Measurements from ENCODE around the gene TM2D3. TPM values are rescaled to one million over a fixed set of nuclear protein-coding genes. Genes with fewer than 3 reads are reported as not detected.

Gene TM2D3
- total RNA-seq, 1 donor from 2014 or later: 39.0 TPM

- intact Hi-C loops (cut with DNase I): no loop called here
- TF ChIP-seq CTCF (IDR thresholded peaks at IDR 0.05) (no peak), POLR2A (IDR thresholded peaks at IDR 0.05) (no peak), POLR2AphosphoS5 (IDR thresholded peaks at IDR 0.05; ENCODE audit: insufficient read depth in 1 of 2, low read depth in 1 of 2) (no peak)
- Histone ChIP-seq H3K4me1 (peaks cover 21% of the 10 kb centered on the region), H3K27ac (no peak overlapping the region), H3K27me3 (no peaks in the 10 kb centered on the region), H3K4me3 (no peak overlapping the region), H3K9me3 (no peaks in the 10 kb centered on the region), H3K36me3 (no peaks in the 10 kb centered on the region)
- DNase-seq (ENCODE audit: extremely low spot score in 2 of 2): no peak
Observed at GRCh38 chr15:101612676-101613075, 39.5 kb downstream of the TM2D3 start.

GRCh38 chr15:101611580-101612299 is 40.4 kb downstream of the TM2D3 start:
- H3K4me1 ChIP-seq: peaks cover 21% of the 10 kb centered on the region
- no peaks in the 10 kb centered on the region for H3K36me3 ChIP-seq
- TF ChIP-seq POLR2A (IDR thresholded peaks at IDR 0.05) (no peak), POLR2AphosphoS5 (IDR thresholded peaks at IDR 0.05; ENCODE audit: insufficient read depth in 1 of 2, low read depth in 1 of 2) (no peak), CTCF (IDR thresholded peaks at IDR 0.05) (no peak)
- no peak overlapping the region for H3K4me3 ChIP-seq
- no peaks in the 10 kb centered on the region for H3K9me3 ChIP-seq
- no peak overlapping the region for H3K27ac ChIP-seq
- H3K27me3 ChIP-seq: no peaks in the 10 kb centered on the region
- intact Hi-C loops (cut with DNase I): no loop called here
- no peak for DNase-seq (ENCODE audit: extremely low spot score in 2 of 2)

- Histone ChIP-seq H3K4me3 (no peak overlapping the region), H3K9me3 (no peaks in the 10 kb centered on the region), H3K4me1 (peaks cover 14% of the 10 kb centered on the region), H3K36me3 (no peaks in the 10 kb centered on the region), H3K27ac (no peak overlapping the region), H3K27me3 (no peaks in the 10 kb centered on the region)
- TF ChIP-seq POLR2A (IDR thresholded peaks at IDR 0.05) (no peak), CTCF (IDR thresholded peaks at IDR 0.05) (no peak), POLR2AphosphoS5 (IDR thresholded peaks at IDR 0.05; ENCODE audit: insufficient read depth in 1 of 2, low read depth in 1 of 2) (no peak)
- intact Hi-C loops (cut with DNase I): no loop called here
- no peak for DNase-seq (ENCODE audit: extremely low spot score in 2 of 2)
Observed at GRCh38 chr15:101611007-101611406, 41.2 kb downstream of the TM2D3 start.

GRCh38 chr15:101610611-101611000 is 41.6 kb downstream of the TM2D3 start:
- DNase-seq (ENCODE audit: extremely low spot score in 2 of 2): no peak
- H3K4me3 ChIP-seq: no peak overlapping the region
- H3K36me3 ChIP-seq: no peaks in the 10 kb centered on the region
- intact Hi-C loops (cut with DNase I): no loop called here
- no peaks in the 10 kb centered on the region for H3K9me3 ChIP-seq
- H3K27ac ChIP-seq: no peak overlapping the region
- H3K27me3 ChIP-seq: no peaks in the 10 kb centered on the region
- H3K4me1 ChIP-seq: peaks cover 10% of the 10 kb centered on the region
- no peak for TF ChIP-seq POLR2A (IDR thresholded peaks at IDR 0.05)
- TF ChIP-seq CTCF (IDR thresholded peaks at IDR 0.05): no peak
- TF ChIP-seq POLR2AphosphoS5 (IDR thresholded peaks at IDR 0.05; ENCODE audit: insufficient read depth in 1 of 2, low read depth in 1 of 2): no peak
